HepG2 (cell line): ENCODE results near the gene PRADC1. TPM values are rescaled to one million over a fixed set of nuclear protein-coding genes. Genes with fewer than 3 reads are reported as not detected.

ENCODE experiments used
- CREBL2 ChIP-seq: sonication (generic); formaldehyde crosslinking; IDR thresholded peaks from 2 replicates; pipeline ENCODE4 v1.8.1; 2023; ENCODE audit warnings: missing genetic modification reagents, mild to moderate bottlenecking, borderline replicate concordance
- HOXD1 ChIP-seq: sonication (generic); formaldehyde crosslinking; IDR thresholded peaks from 2 replicates; pipeline ENCODE4 v1.5.0; 2020; ENCODE audit warnings: missing genetic modification reagents
- KAT7 ChIP-seq: IDR thresholded peaks from 2 replicates; pipeline ENCODE4 v1.6.1; 2018; ENCODE audit warnings: borderline replicate concordance, missing compliant biosample characterization
- KLF11 ChIP-seq: IDR thresholded peaks from 2 replicates; pipeline ENCODE4 v1.6.1; 2016; ENCODE audit warnings: missing compliant biosample characterization
- KLF16 ChIP-seq, 2 experiments: sonication (generic) in 1 of 2; formaldehyde crosslinking in 1 of 2; IDR thresholded peaks; 2 replicates each; pipeline versions ENCODE4 v1.6.1 to v1.8.0; 2016 to 2023; ENCODE audit warnings: missing genetic modification reagents in 2 of 2, missing compliant biosample characterization in 1 of 2
- RBM39 ChIP-seq: fragments of 200-400 bp; formaldehyde crosslinking; IDR thresholded peaks from one replicate; pipeline ENCODE4 v1.6.1; 2018; ENCODE audit warnings: antibody characterized with exemption, mild to moderate bottlenecking, low read depth, low read length; ENCODE audit not compliant: poor library complexity, severe bottlenecking
- SRSF1 ChIP-seq: fragments of 200-400 bp; formaldehyde crosslinking; optimal IDR thresholded peaks from 2 replicates; pipeline ENCODE3; 2017; ENCODE audit warnings: mild to moderate bottlenecking, low read depth, low read length, moderate library complexity
- STAG1 ChIP-seq: sonication (generic); formaldehyde crosslinking; IDR thresholded peaks from 2 replicates; pipeline ENCODE4 v1.4.0; 2020; ENCODE audit warnings: missing genetic modification reagents
- XRCC5 ChIP-seq: fragments of 200-400 bp; formaldehyde crosslinking; optimal IDR thresholded peaks from 2 replicates; pipeline ENCODE3; 2017; ENCODE audit warnings: mild to moderate bottlenecking, low read length
- YY1 ChIP-seq: IDR thresholded peaks from 2 replicates; pipeline ENCODE4 v1.6.1; 2011; ENCODE audit warnings: low read length, low read depth, moderate library complexity, mild to moderate bottlenecking; ENCODE audit not compliant: insufficient read depth, insufficient replicate concordance
- ZNF274 ChIP-seq: sonication (generic); formaldehyde crosslinking; IDR thresholded peaks from 2 replicates; pipeline ENCODE4 v1.5.1; 2020; ENCODE audit warnings: mild to moderate bottlenecking, missing genetic modification reagents
- ZNF280B ChIP-seq: sonication (generic); formaldehyde crosslinking; IDR thresholded peaks from 2 replicates; pipeline ENCODE4 v1.5.0; 2020; ENCODE audit warnings: missing genetic modification reagents, mild to moderate bottlenecking, borderline replicate concordance
- ZNF574 ChIP-seq: sonication (generic); formaldehyde crosslinking; IDR thresholded peaks from 2 replicates; pipeline ENCODE4 v1.4.0; 2020; ENCODE audit warnings: missing genetic modification reagents
- ZNF619 ChIP-seq: sonication (generic); formaldehyde crosslinking; IDR thresholded peaks from 2 replicates; pipeline ENCODE4 v1.4.0; 2020; ENCODE audit warnings: mild to moderate bottlenecking, missing genetic modification reagents
- ZNF766 ChIP-seq: sonication (generic); formaldehyde crosslinking; IDR thresholded peaks from 2 replicates; pipeline ENCODE4 v1.5.0; 2020; ENCODE audit warnings: missing genetic modification reagents, borderline replicate concordance
- ZSCAN25 ChIP-seq: sonication (generic); formaldehyde crosslinking; IDR thresholded peaks from 2 replicates; pipeline ENCODE4 v1.8.0; 2022; ENCODE audit warnings: mild to moderate bottlenecking, missing genetic modification reagents
- polyA plus RNA-seq, 8 experiments: library from polyadenylated mRNA; depleted of rRNA in 3 of 8; stranded (reverse) in 7 of 8; unstranded in 1 of 8; fragments of >200 nt; fragmentation: Illumina TruSeq in 4 of 8; extraction: Trizol in 4 of 8; gene quantifications; 2 replicates each; pipeline versions ENCODE4 v1.2.1 to v1.2.3, GENCODE V29; 2011 to 2016; ENCODE audit warnings: low read depth in 4 of 8, missing spikeins in 1 of 8, mixed read lengths in 1 of 8; ENCODE audit not compliant: insufficient read depth in 1 of 8
- total RNA-seq, 5 experiments: library from RNA; depleted of rRNA; stranded (reverse); fragments of >200 nt; fragmentation: Illumina TruSeq; extraction: Trizol; gene quantifications; 2 replicates each; pipeline ENCODE4 v1.2.3, GENCODE V29; 2016; ENCODE audit warnings: low read depth in 1 of 5
- TF ChIP-seq, protein P1 (sequence below): IDR thresholded peaks from 2 replicates; pipeline ENCODE4 v1.6.1; 2016; ENCODE audit warnings: low read depth, missing genetic modification reagents, missing compliant biosample characterization
- TF ChIP-seq, protein P2 (sequence below): IDR thresholded peaks from 2 replicates; pipeline ENCODE4 v1.6.1; 2016; ENCODE audit warnings: missing compliant biosample characterization, missing genetic modification reagents, borderline replicate concordance

PRADC1 gene
- total and polyA plus RNA-seq, 2 of the 13 experiments (the other 11 are each of a cell fraction or from before 2014, with no cell fraction given) = 12.1 to 37.2 TPM

DNA sequence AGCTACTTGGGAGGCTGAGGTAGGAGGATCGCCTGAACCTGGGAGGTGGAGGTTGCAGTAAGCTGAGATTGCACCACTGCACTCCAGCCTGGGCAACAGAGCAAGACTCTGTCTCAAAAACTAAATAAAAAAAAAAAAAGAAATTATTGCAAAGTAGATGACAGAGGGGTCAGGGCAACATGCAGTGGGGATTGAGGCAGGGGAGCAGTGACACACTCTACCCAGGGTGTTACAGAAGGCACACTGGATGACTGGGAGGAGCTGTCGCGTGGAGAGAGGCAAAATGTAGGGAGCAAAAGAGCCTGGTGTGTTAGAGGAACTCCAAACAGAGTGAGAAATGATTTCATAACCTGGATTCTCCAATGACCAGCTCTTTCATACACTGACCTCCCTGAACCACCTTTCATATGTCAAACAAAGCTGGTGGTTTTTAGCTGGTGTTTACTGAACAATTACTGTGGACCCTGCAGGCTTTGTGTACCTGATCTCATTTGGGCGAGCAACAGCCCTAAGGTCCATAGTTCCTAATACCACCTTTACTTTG lies 29.1 kb upstream of the PRADC1 start (continued):
- TF ChIP-seq XRCC5 (peak; percentile 58), ZSCAN25 (CRISPR knock-in tag) (peak; percentile 73), KAT7 (CRISPR knock-in tag) (peak; percentile 38; the same call in 1 of the 2 replicates), RBM39 (no peak), ZNF280B (CRISPR knock-in tag) (no peak), SRSF1 (no peak), CREBL2 (CRISPR knock-in tag) (no peak), ZNF574 (CRISPR knock-in tag) (no peak; the same call in none of the 2 replicates), STAG1 (CRISPR knock-in tag) (no peak), HOXD1 (CRISPR knock-in tag) (peak; percentile 62; the same call in 1 of the 2 replicates), ZNF274 (CRISPR knock-in tag) (no peak), KLF16 (CRISPR knock-in tag; IDR thresholded peaks at IDR 0.05) (no peak), KLF11 (CRISPR knock-in tag) (no peak), YY1 (no peak), ZNF766 (CRISPR knock-in tag) (no peak), ZNF619 (no peak)
- TF ChIP-seq, protein P1, sequence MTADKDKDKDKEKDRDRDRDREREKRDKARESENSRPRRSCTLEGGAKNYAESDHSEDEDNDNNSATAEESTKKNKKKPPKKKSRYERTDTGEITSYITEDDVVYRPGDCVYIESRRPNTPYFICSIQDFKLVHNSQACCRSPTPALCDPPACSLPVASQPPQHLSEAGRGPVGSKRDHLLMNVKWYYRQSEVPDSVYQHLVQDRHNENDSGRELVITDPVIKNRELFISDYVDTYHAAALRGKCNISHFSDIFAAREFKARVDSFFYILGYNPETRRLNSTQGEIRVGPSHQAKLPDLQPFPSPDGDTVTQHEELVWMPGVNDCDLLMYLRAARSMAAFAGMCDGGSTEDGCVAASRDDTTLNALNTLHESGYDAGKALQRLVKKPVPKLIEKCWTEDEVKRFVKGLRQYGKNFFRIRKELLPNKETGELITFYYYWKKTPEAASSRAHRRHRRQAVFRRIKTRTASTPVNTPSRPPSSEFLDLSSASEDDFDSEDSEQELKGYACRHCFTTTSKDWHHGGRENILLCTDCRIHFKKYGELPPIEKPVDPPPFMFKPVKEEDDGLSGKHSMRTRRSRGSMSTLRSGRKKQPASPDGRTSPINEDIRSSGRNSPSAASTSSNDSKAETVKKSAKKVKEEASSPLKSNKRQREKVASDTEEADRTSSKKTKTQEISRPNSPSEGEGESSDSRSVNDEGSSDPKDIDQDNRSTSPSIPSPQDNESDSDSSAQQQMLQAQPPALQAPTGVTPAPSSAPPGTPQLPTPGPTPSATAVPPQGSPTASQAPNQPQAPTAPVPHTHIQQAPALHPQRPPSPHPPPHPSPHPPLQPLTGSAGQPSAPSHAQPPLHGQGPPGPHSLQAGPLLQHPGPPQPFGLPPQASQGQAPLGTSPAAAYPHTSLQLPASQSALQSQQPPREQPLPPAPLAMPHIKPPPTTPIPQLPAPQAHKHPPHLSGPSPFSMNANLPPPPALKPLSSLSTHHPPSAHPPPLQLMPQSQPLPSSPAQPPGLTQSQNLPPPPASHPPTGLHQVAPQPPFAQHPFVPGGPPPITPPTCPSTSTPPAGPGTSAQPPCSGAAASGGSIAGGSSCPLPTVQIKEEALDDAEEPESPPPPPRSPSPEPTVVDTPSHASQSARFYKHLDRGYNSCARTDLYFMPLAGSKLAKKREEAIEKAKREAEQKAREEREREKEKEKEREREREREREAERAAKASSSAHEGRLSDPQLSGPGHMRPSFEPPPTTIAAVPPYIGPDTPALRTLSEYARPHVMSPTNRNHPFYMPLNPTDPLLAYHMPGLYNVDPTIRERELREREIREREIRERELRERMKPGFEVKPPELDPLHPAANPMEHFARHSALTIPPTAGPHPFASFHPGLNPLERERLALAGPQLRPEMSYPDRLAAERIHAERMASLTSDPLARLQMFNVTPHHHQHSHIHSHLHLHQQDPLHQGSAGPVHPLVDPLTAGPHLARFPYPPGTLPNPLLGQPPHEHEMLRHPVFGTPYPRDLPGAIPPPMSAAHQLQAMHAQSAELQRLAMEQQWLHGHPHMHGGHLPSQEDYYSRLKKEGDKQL = peak; percentile 64; the same call in 1 of the 2 replicates
- TF ChIP-seq, protein P2, sequence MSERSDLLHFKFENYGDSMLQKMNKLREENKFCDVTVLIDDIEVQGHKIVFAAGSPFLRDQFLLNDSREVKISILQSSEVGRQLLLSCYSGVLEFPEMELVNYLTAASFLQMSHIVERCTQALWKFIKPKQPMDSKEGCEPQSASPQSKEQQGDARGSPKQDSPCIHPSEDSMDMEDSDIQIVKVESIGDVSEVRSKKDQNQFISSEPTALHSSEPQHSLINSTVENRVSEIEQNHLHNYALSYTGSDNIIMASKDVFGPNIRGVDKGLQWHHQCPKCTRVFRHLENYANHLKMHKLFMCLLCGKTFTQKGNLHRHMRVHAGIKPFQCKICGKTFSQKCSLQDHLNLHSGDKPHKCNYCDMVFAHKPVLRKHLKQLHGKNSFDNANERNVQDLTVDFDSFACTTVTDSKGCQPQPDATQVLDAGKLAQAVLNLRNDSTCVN (CRISPR knock-in tag) = no peak
